Measurements from ENCODE around the gene NFKBIE. TPM values are rescaled to one million over a fixed set of nuclear protein-coding genes. Genes with fewer than 3 reads are reported as not detected.

Gene NFKBIE
- total and polyA plus RNA-seq, 9 of the 15 experiments (the other 6 are each of a cell fraction or from before 2014, with no cell fraction given), result 2.1 to 16.4 (median 11.7) TPM

GRCh38 chr6:44285552-44286284 lies 20.4 kb upstream of the NFKBIE start (continued):
- TF ChIP-seq MGA (IDR thresholded peaks at IDR 0.05) (no peak), SIRT6 (IDR thresholded peaks at IDR 0.05; ENCODE audit: low read depth, low read length) (no peak), ADNP (tag; IDR thresholded peaks at IDR 0.05) (no peak), MLX (CRISPR knock-in tag; conservative IDR thresholded peaks at IDR 0.05) (no peak), CBFA2T3 (IDR thresholded peaks at IDR 0.05) (no peak), COPS2 (conservative IDR thresholded peaks at IDR 0.05) (no peak), ZNF668 (CRISPR knock-in tag; IDR thresholded peaks at IDR 0.05) (no peak), ZNF24 (IDR thresholded peaks at IDR 0.05) (no peak), SP1 (CRISPR knock-in tag; IDR thresholded peaks at IDR 0.05) (no peak), E2F8 (IDR thresholded peaks at IDR 0.05; ENCODE audit: low read depth, partially characterized antibody) (no peak), ZNF408 (CRISPR knock-in tag; IDR thresholded peaks at IDR 0.05; ENCODE audit: low read depth) (no peak), NFE2L1 (tag; IDR thresholded peaks at IDR 0.05; ENCODE audit: borderline replicate concordance, low read depth) (no peak)
